Testis (tissue), 2 donors: ENCODE measurements around the gene CXCR5.
"Not testable (repeated sequence)": the region's sequence is repeated elsewhere in the genome, so short reads cannot be mapped to it uniquely, and the experiment has no call there.

ENCODE experiments used
- CTCF ChIP-seq, 3 experiments: fragments of 450-650 bp in 2 of 3; fragments of 200-600 bp in 1 of 3; sonication (generic) in 1 of 3; IDR thresholded peaks; one replicate each; pipeline ENCODE4 v1.5.1; 2016 to 2019; ENCODE audit warnings: antibody characterized with exemption in 3 of 3, mild to moderate bottlenecking in 2 of 3, moderate library complexity in 1 of 3
- POLR2A ChIP-seq: fragments of 450-650 bp; IDR thresholded peaks from one replicate; pipeline ENCODE4 v1.6.1; 2017; ENCODE audit warnings: antibody characterized with exemption, mild to moderate bottlenecking, moderate library complexity

GRCh38 chr11:118842843-118843242 lies 40.8 kb upstream of the CXCR5 start:
- TF ChIP-seq CTCF (IDR thresholded peaks at IDR 0.05); POLR2A: not testable (repeated sequence)
